HG03139 (cell line): ENCODE results near the gene METTL1.

ENCODE experiments used
- ATAC-seq: cut with Tn5 transposase; IDR thresholded peaks from one replicate; pipeline ENCODE4 v1.9.1; 2021; ENCODE audit not compliant: unreplicated experiment

The METTL1 gene

GRCh38 chr12:57738661-57739237, 33.2 kb downstream of the METTL1 start, which contains the start of gene AGAP2:
Gene AGAP2, minus strand, starts transcription at chr12:57738742. Its CDS starts 496 bp downstream, at chr12:57738246.
- no peak for ATAC-seq

- ATAC-seq = no peak
These were observed 34.1 kb downstream of the METTL1 start for GRCh38 chr12:57737467-57738460.

GRCh38 chr12:57736741-57737466, 35.0 kb downstream of the METTL1 start:
- ATAC-seq = no peak

- no peak for ATAC-seq
These were observed 35.8 kb downstream of the METTL1 start for GRCh38 chr12:57735952-57736740.

- no peak for ATAC-seq
These were observed 36.6 kb downstream of the METTL1 start for GRCh38 chr12:57735198-57735855.

GRCh38 chr12:57734591-57734990, 37.3 kb downstream of the METTL1 start:
- no peak for ATAC-seq

- no peak for ATAC-seq
These were observed 38.0 kb downstream of the METTL1 start for GRCh38 chr12:57733928-57734327.

GRCh38 chr12:57732726-57733593, 38.9 kb downstream of the METTL1 start:
- ATAC-seq = no peak

- ATAC-seq = no peak
These were observed 39.6 kb downstream of the METTL1 start for GRCh38 chr12:57732270-57732669.

GRCh38 chr12:57731411-57732080, 40.4 kb downstream of the METTL1 start:
- no peak for ATAC-seq

- ATAC-seq = no peak
These were observed 41.4 kb downstream of the METTL1 start for GRCh38 chr12:57730336-57731067.

GRCh38 chr12:57729321-57729844, 42.5 kb downstream of the METTL1 start:
- ATAC-seq = no peak

- ATAC-seq = no peak
These were observed 44.0 kb downstream of the METTL1 start for GRCh38 chr12:57727758-57728395.

GRCh38 chr12:57726884-57727757, 44.8 kb downstream of the METTL1 start:
- no peak for ATAC-seq

- no peak for ATAC-seq
These were observed 45.6 kb downstream of the METTL1 start for GRCh38 chr12:57726151-57726883.

- no peak for ATAC-seq
These were observed 46.1 kb downstream of the METTL1 start for GRCh38 chr12:57725851-57726150.
